HL-60 (cell line): ENCODE data around the gene SPATA16.

ENCODE experiments used
- GABPA ChIP-seq: IDR thresholded peaks from 2 replicates; pipeline ENCODE4 v1.6.1; 2012; ENCODE audit warnings: low read depth
- POLR2AphosphoS5 ChIP-seq: IDR thresholded peaks from 2 replicates; pipeline ENCODE4 v1.6.1; 2012; ENCODE audit warnings: low read depth
- TF ChIP-seq, protein P1 (sequence below): IDR thresholded peaks from one replicate; pipeline ENCODE4 v1.5.1; 2011; ENCODE audit warnings: low read length, control low read depth, inconsistent platforms; ENCODE audit not compliant: insufficient read depth
- TF ChIP-seq, protein P2 (sequence below): IDR thresholded peaks from 2 replicates; pipeline ENCODE4 v1.6.1; 2012; ENCODE audit warnings: low read depth; ENCODE audit not compliant: insufficient replicate concordance

DNA sequence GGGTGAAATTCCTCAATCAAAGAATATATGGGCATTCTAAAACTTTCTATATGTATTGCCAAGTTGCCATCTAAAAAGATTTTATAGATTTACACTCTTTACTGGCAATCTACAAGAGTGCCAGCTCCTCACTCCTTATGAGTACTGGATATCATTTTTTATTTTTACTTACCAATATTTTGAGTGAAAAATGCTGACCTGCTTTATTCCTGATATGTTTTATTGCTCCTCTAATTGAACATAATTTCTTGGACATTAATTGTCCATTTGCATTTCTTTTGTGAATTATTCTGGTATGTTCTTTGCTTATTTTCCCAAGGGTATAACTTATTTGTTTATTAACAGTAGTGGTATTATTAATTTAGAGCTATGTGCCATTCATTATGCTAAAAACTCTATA is 293.7 kb downstream of the SPATA16 start:
- TF ChIP-seq, protein P1, sequence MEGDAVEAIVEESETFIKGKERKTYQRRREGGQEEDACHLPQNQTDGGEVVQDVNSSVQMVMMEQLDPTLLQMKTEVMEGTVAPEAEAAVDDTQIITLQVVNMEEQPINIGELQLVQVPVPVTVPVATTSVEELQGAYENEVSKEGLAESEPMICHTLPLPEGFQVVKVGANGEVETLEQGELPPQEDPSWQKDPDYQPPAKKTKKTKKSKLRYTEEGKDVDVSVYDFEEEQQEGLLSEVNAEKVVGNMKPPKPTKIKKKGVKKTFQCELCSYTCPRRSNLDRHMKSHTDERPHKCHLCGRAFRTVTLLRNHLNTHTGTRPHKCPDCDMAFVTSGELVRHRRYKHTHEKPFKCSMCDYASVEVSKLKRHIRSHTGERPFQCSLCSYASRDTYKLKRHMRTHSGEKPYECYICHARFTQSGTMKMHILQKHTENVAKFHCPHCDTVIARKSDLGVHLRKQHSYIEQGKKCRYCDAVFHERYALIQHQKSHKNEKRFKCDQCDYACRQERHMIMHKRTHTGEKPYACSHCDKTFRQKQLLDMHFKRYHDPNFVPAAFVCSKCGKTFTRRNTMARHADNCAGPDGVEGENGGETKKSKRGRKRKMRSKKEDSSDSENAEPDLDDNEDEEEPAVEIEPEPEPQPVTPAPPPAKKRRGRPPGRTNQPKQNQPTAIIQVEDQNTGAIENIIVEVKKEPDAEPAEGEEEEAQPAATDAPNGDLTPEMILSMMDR = no peak
- no peak for TF ChIP-seq POLR2AphosphoS5
- TF ChIP-seq, protein P2, sequence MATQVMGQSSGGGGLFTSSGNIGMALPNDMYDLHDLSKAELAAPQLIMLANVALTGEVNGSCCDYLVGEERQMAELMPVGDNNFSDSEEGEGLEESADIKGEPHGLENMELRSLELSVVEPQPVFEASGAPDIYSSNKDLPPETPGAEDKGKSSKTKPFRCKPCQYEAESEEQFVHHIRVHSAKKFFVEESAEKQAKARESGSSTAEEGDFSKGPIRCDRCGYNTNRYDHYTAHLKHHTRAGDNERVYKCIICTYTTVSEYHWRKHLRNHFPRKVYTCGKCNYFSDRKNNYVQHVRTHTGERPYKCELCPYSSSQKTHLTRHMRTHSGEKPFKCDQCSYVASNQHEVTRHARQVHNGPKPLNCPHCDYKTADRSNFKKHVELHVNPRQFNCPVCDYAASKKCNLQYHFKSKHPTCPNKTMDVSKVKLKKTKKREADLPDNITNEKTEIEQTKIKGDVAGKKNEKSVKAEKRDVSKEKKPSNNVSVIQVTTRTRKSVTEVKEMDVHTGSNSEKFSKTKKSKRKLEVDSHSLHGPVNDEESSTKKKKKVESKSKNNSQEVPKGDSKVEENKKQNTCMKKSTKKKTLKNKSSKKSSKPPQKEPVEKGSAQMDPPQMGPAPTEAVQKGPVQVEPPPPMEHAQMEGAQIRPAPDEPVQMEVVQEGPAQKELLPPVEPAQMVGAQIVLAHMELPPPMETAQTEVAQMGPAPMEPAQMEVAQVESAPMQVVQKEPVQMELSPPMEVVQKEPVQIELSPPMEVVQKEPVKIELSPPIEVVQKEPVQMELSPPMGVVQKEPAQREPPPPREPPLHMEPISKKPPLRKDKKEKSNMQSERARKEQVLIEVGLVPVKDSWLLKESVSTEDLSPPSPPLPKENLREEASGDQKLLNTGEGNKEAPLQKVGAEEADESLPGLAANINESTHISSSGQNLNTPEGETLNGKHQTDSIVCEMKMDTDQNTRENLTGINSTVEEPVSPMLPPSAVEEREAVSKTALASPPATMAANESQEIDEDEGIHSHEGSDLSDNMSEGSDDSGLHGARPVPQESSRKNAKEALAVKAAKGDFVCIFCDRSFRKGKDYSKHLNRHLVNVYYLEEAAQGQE = no peak
- TF ChIP-seq GABPA = no peak
